Ishikawa (cell line): ENCODE measurements around the gene APBA2.

Experiments used
- CEBPB ChIP-seq: IDR thresholded peaks from 2 replicates; pipeline ENCODE4 v1.6.1; 2012
- CREB1 ChIP-seq: IDR thresholded peaks from 2 replicates; pipeline ENCODE4 v1.6.1; 2012; ENCODE audit warnings: low read depth
- EGR1 ChIP-seq: IDR thresholded peaks from 2 replicates; pipeline ENCODE4 v1.6.1; 2012
- EP300 ChIP-seq: IDR thresholded peaks from 2 replicates; pipeline ENCODE4 v1.6.1; 2012; ENCODE audit warnings: borderline replicate concordance
- FOXM1 ChIP-seq: IDR thresholded peaks from 2 replicates; pipeline ENCODE4 v1.6.1; 2012; ENCODE audit warnings: low read depth, borderline replicate concordance
- MAX ChIP-seq: IDR thresholded peaks from 2 replicates; pipeline ENCODE4 v1.6.1; 2012
- NFIC ChIP-seq: IDR thresholded peaks from 2 replicates; pipeline ENCODE4 v1.6.1; 2012
- RAD21 ChIP-seq: IDR thresholded peaks from 2 replicates; pipeline ENCODE4 v1.6.1; 2012; ENCODE audit warnings: low read depth
- REST ChIP-seq: IDR thresholded peaks from 2 replicates; pipeline ENCODE4 v1.6.1; 2012; ENCODE audit warnings: low read depth, mild to moderate bottlenecking
- TAF1 ChIP-seq: IDR thresholded peaks from 2 replicates; pipeline ENCODE4 v1.6.1; 2012; ENCODE audit warnings: low read depth, mild to moderate bottlenecking
- TCF12 ChIP-seq: IDR thresholded peaks from 2 replicates; pipeline ENCODE4 v1.6.1; 2012; ENCODE audit warnings: low read depth
- TEAD4 ChIP-seq: IDR thresholded peaks from 2 replicates; pipeline ENCODE4 v1.6.1; 2012
- USF1 ChIP-seq: IDR thresholded peaks from 2 replicates; pipeline ENCODE4 v1.6.1; 2012
- YY1 ChIP-seq: IDR thresholded peaks from 2 replicates; pipeline ENCODE4 v1.6.1; 2012; ENCODE audit warnings: low read depth

- no peak for TF ChIP-seq YY1
- TF ChIP-seq MAX = no peak
- TF ChIP-seq RAD21 = no peak
- TF ChIP-seq REST = no peak
- TF ChIP-seq EP300 = no peak
- no peak for TF ChIP-seq CEBPB
- TF ChIP-seq NFIC = no peak
- TF ChIP-seq USF1 = no peak
- TF ChIP-seq TCF12 = no peak
- no peak for TF ChIP-seq TAF1
- TF ChIP-seq CREB1 = no peak
- no peak for TF ChIP-seq FOXM1
- no peak for TF ChIP-seq TEAD4
- TF ChIP-seq EGR1 = no peak
Observed at GRCh38 chr15:29066838-29067237, 181.1 kb downstream of the APBA2 start.
